ENCODE data around the gene ERG.

DNA sequence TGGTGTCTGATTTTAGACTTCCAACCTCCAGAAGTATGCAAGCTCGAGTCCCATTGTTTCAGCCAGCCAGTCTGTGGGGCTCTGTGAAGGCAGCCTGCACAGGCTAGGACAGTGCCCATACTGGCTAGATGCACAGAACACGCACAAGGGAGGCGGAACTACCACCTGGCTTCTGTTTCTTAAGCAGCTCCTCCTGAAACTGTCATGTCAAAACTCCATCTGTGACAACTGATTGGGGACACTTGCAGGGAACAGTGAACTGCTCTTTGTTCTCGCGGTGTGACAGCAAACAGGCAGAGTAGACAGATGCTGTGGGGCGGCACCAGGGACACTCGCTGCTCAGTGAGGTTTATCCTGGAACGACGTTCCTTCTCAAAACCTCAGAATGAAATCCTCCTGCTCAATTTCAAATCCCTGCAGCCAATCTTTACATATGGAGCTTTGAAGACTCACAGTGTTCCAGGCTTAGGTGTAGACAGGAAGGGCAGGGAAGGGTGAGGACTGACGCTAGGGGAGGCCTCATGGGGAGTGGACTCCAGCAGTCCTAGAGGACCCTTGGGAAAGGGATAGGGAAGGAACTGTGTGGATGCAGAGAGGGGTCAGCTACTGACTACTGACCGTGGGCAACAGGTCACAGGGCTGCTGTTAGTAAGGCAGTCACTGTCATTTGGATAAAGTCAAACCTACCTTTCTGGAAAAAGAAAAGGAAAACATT is 73.8 kb downstream of the ERG start:
- TF ChIP-seq HNRNPK (IDR thresholded peaks at IDR 0.05; ENCODE audit: low read depth, low read length, poor library complexity, severe bottlenecking) (no peak), MTA1 (CRISPR knock-in tag; IDR thresholded peaks at IDR 0.05; ENCODE audit: borderline replicate concordance) (no peak), ZNF331 (CRISPR knock-in tag; IDR thresholded peaks at IDR 0.05) (no peak), REL (CRISPR knock-in tag; conservative IDR thresholded peaks at IDR 0.05) (no peak), DMAP1 (CRISPR knock-in tag; IDR thresholded peaks at IDR 0.05) (no peak), ARHGAP35 (CRISPR knock-in tag; IDR thresholded peaks at IDR 0.05; ENCODE audit: borderline replicate concordance) (no peak), ASH2L (IDR thresholded peaks at IDR 0.05; ENCODE audit: insufficient read length, low read depth, low read length) (no peak), ZNF253 (CRISPR knock-in tag; IDR thresholded peaks at IDR 0.05; ENCODE audit: borderline replicate concordance) (no peak), PHF5A (CRISPR knock-in tag; IDR thresholded peaks at IDR 0.05; ENCODE audit: low read depth, unreplicated experiment) (no peak), MAFF (IDR thresholded peaks at IDR 0.05; ENCODE audit: low read depth, low read length) (no peak)
- TF ChIP-seq, protein P1, sequence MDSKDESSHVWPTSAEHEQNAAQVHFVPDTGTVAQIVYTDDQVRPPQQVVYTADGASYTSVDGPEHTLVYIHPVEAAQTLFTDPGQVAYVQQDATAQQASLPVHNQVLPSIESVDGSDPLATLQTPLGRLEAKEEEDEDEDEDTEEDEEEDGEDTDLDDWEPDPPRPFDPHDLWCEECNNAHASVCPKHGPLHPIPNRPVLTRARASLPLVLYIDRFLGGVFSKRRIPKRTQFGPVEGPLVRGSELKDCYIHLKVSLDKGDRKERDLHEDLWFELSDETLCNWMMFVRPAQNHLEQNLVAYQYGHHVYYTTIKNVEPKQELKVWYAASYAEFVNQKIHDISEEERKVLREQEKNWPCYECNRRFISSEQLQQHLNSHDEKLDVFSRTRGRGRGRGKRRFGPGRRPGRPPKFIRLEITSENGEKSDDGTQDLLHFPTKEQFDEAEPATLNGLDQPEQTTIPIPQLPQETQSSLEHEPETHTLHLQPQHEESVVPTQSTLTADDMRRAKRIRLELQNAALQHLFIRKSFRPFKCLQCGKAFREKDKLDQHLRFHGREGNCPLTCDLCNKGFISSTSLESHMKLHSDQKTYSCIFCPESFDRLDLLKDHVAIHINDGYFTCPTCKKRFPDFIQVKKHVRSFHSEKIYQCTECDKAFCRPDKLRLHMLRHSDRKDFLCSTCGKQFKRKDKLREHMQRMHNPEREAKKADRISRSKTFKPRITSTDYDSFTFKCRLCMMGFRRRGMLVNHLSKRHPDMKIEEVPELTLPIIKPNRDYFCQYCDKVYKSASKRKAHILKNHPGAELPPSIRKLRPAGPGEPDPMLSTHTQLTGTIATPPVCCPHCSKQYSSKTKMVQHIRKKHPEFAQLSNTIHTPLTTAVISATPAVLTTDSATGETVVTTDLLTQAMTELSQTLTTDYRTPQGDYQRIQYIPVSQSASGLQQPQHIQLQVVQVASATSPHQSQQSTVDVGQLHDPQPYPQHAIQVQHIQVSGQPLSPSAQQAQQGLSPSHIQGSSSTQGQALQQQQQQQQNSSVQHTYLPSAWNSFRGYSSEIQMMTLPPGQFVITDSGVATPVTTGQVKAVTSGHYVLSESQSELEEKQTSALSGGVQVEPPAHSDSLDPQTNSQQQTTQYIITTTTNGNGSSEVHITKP (CRISPR knock-in tag; IDR thresholded peaks at IDR 0.05; ENCODE audit: low read depth) = no peak
- TF ChIP-seq, protein P2, sequence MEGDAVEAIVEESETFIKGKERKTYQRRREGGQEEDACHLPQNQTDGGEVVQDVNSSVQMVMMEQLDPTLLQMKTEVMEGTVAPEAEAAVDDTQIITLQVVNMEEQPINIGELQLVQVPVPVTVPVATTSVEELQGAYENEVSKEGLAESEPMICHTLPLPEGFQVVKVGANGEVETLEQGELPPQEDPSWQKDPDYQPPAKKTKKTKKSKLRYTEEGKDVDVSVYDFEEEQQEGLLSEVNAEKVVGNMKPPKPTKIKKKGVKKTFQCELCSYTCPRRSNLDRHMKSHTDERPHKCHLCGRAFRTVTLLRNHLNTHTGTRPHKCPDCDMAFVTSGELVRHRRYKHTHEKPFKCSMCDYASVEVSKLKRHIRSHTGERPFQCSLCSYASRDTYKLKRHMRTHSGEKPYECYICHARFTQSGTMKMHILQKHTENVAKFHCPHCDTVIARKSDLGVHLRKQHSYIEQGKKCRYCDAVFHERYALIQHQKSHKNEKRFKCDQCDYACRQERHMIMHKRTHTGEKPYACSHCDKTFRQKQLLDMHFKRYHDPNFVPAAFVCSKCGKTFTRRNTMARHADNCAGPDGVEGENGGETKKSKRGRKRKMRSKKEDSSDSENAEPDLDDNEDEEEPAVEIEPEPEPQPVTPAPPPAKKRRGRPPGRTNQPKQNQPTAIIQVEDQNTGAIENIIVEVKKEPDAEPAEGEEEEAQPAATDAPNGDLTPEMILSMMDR (CRISPR knock-in tag; IDR thresholded peaks at IDR 0.05) = no peak
- TF ChIP-seq, protein P3, sequence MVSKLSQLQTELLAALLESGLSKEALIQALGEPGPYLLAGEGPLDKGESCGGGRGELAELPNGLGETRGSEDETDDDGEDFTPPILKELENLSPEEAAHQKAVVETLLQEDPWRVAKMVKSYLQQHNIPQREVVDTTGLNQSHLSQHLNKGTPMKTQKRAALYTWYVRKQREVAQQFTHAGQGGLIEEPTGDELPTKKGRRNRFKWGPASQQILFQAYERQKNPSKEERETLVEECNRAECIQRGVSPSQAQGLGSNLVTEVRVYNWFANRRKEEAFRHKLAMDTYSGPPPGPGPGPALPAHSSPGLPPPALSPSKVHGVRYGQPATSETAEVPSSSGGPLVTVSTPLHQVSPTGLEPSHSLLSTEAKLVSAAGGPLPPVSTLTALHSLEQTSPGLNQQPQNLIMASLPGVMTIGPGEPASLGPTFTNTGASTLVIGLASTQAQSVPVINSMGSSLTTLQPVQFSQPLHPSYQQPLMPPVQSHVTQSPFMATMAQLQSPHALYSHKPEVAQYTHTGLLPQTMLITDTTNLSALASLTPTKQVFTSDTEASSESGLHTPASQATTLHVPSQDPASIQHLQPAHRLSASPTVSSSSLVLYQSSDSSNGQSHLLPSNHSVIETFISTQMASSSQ (IDR thresholded peaks at IDR 0.05; ENCODE audit: low read depth) = no peak
- TF ChIP-seq, protein P3 (CRISPR knock-in tag; IDR thresholded peaks at IDR 0.05; ENCODE audit: borderline replicate concordance) = no peak

Measured in HepG2 (cell line).